MCF 10A (cell line): ENCODE data around the gene CLEC5A. TPM values are rescaled to one million over a fixed set of nuclear protein-coding genes. Genes with fewer than 3 reads are reported as not detected.

Source experiments
- BruUV-seq: library from RNA; stranded (reverse); fragments of 400-500 nt; replicated peaks from 2 replicates; lab custom pipeline; 2021; lab: Mats Ljungman, UMichigan
- CTCF ChIA-PET: fragments of 300-600 bp; sonication (Branson Sonifier 250); formaldehyde crosslinking; extraction: SDS; loops from one replicate; lab custom pipeline; 2021; ENCODE audit warnings: antibody characterized with exemption, inconsistent platforms; lab: Yijun Ruan, JAX
- POLR2A ChIA-PET: fragments of 300-600, 350-650 bp; sonication (Branson Sonifier 250); formaldehyde crosslinking; extraction: SDS; loops from one replicate; lab custom pipeline; 2020; ENCODE audit warnings: antibody characterized with exemption, inconsistent platforms; lab: Yijun Ruan, JAX
- DNase-seq: peaks from one replicate; pipeline ENCODE4 v3.0.0-alpha.2; 2018; ENCODE audit not compliant: unreplicated experiment
- H3K27ac Mint-ChIP-seq: one replicate; pipeline ENCODE4 v1.8.0; 2022; ENCODE audit warnings: mild to moderate bottlenecking, low read depth, mixed read lengths; ENCODE audit not compliant: unreplicated experiment
- H3K27me3 Mint-ChIP-seq: one replicate; pipeline ENCODE4 v1.8.0; 2022; ENCODE audit warnings: mixed read lengths; ENCODE audit not compliant: insufficient read depth, unreplicated experiment
- H3K36me3 Mint-ChIP-seq: one replicate; pipeline ENCODE4 v1.8.0; 2022; ENCODE audit warnings: mild to moderate bottlenecking, moderate library complexity, mixed read lengths; ENCODE audit not compliant: insufficient read depth, unreplicated experiment
- H3K4me1 Mint-ChIP-seq: one replicate; pipeline ENCODE4 v1.8.0; 2022; ENCODE audit warnings: mixed read lengths; ENCODE audit not compliant: insufficient read depth, unreplicated experiment
- H3K4me3 Mint-ChIP-seq: one replicate; pipeline ENCODE4 v1.8.0; 2022; ENCODE audit warnings: mild to moderate bottlenecking, moderate library complexity, mixed read lengths; ENCODE audit not compliant: unreplicated experiment
- H3K9me3 Mint-ChIP-seq: one replicate; pipeline ENCODE4 v1.8.0; 2022; ENCODE audit warnings: mixed read lengths; ENCODE audit not compliant: unreplicated experiment
- intact Hi-C: fragments of 100-400 bp; cut with micrococcal nuclease; formaldehyde crosslinking; loops from 2 replicates; pipeline ENCODE4 v1.14.1; 2022
- total RNA-seq: library from RNA; stranded (reverse); gene quantifications from 2 replicates; pipeline ENCODE4 v1.2.3, GENCODE V29; 2022
- TF ChIP-seq, protein P1 (sequence below): fragments of 200-600 bp; IDR thresholded peaks from one replicate; pipeline ENCODE4 v1.8.0; 2022; ENCODE audit warnings: antibody characterized with exemption, mild to moderate bottlenecking; ENCODE audit not compliant: unreplicated experiment

The CLEC5A gene
- total RNA-seq, 1 experiment from 2014 or later, result not detected

GRCh38 chr7:141944811-141945210, 2.0 kb downstream of the CLEC5A start:
- Mint-ChIP-seq H3K9me3 (peaks cover 16% of the 10 kb centered on the region), H3K4me3 (no peak overlapping the region), H3K4me1 (no peaks in the 10 kb centered on the region), H3K27ac (no peak overlapping the region), H3K36me3 (no peaks in the 10 kb centered on the region), H3K27me3 (no peaks in the 10 kb centered on the region)
- intact Hi-C loops, result no loop called here
- BruUV-seq, result no TSS peak
- POLR2A ChIA-PET, result no interaction called here
- TF ChIP-seq, protein P1, sequence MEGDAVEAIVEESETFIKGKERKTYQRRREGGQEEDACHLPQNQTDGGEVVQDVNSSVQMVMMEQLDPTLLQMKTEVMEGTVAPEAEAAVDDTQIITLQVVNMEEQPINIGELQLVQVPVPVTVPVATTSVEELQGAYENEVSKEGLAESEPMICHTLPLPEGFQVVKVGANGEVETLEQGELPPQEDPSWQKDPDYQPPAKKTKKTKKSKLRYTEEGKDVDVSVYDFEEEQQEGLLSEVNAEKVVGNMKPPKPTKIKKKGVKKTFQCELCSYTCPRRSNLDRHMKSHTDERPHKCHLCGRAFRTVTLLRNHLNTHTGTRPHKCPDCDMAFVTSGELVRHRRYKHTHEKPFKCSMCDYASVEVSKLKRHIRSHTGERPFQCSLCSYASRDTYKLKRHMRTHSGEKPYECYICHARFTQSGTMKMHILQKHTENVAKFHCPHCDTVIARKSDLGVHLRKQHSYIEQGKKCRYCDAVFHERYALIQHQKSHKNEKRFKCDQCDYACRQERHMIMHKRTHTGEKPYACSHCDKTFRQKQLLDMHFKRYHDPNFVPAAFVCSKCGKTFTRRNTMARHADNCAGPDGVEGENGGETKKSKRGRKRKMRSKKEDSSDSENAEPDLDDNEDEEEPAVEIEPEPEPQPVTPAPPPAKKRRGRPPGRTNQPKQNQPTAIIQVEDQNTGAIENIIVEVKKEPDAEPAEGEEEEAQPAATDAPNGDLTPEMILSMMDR, result no peak
- CTCF ChIA-PET, result interaction anchor here (2.3 kb wide), 1 partner anchor 31 kb away, joined by 13 read pairs; no protein-coding TSS in a partner anchor
- DNase-seq, result no peak

- Mint-ChIP-seq H3K27ac (no peak overlapping the region), H3K9me3 (peaks cover 25% of the 10 kb centered on the region), H3K4me3 (no peak overlapping the region), H3K27me3 (no peaks in the 10 kb centered on the region), H3K4me1 (no peaks in the 10 kb centered on the region), H3K36me3 (no peaks in the 10 kb centered on the region)
- TF ChIP-seq, protein P1, result no peak
- DNase-seq, result no peak
- intact Hi-C loops, result no loop called here
- ChIA-PET CTCF (interaction anchor here (1.1 kb wide), 1 partner anchor 32 kb away, joined by 5 read pairs; no protein-coding TSS in a partner anchor), POLR2A (interaction anchor here (0.9 kb wide), 1 partner anchor 312 kb away, joined by 3 read pairs; no protein-coding TSS in a partner anchor)
- no TSS peak for BruUV-seq
These were observed 2.9 kb downstream of the CLEC5A start for GRCh38 chr7:141943846-141944245.

GRCh38 chr7:141941075-141941474, 5.7 kb downstream of the CLEC5A start:
- Mint-ChIP-seq H3K9me3 (peaks cover 25% of the 10 kb centered on the region), H3K27ac (no peak overlapping the region), H3K4me1 (no peaks in the 10 kb centered on the region), H3K4me3 (no peak overlapping the region), H3K27me3 (no peaks in the 10 kb centered on the region), H3K36me3 (no peaks in the 10 kb centered on the region)
- no peak for DNase-seq
- intact Hi-C loops, result no loop called here
- TF ChIP-seq, protein P1, result no peak
- no TSS peak for BruUV-seq
- POLR2A ChIA-PET, result no interaction called here
- CTCF ChIA-PET, result interaction anchor here (0.7 kb wide), 1 partner anchor 124 kb away, joined by 3 read pairs; no protein-coding TSS in a partner anchor

GRCh38 chr7:141930211-141930610, 16.6 kb downstream of the CLEC5A start:
- no peak overlapping the region for H3K27ac Mint-ChIP-seq
- ChIA-PET CTCF (no interaction called here), POLR2A (interaction anchor here (0.9 kb wide), 1 partner anchor 9 kb away, joined by 3 read pairs; no protein-coding TSS in a partner anchor)
- peaks cover 6% of the 10 kb centered on the region for H3K9me3 Mint-ChIP-seq
- H3K27me3 Mint-ChIP-seq, result no peaks in the 10 kb centered on the region
- H3K36me3 Mint-ChIP-seq, result no peaks in the 10 kb centered on the region
- H3K4me1 Mint-ChIP-seq, result no peaks in the 10 kb centered on the region
- intact Hi-C loops, result no loop called here
- no TSS peak for BruUV-seq
- DNase-seq, result no peak
- H3K4me3 Mint-ChIP-seq, result no peak overlapping the region
- TF ChIP-seq, protein P1, result no peak
